Measurements from ENCODE around the gene LBHD1. TPM values are rescaled to one million over a fixed set of nuclear protein-coding genes. Genes with fewer than 3 reads are reported as not detected.
"Not testable (repeated sequence)": the region's sequence is repeated elsewhere in the genome, so short reads cannot be mapped to it uniquely, and the experiment has no call there.

LBHD1 gene
- total RNA-seq, 1 experiment from 2014 or later, result 10.4 TPM

DNA sequence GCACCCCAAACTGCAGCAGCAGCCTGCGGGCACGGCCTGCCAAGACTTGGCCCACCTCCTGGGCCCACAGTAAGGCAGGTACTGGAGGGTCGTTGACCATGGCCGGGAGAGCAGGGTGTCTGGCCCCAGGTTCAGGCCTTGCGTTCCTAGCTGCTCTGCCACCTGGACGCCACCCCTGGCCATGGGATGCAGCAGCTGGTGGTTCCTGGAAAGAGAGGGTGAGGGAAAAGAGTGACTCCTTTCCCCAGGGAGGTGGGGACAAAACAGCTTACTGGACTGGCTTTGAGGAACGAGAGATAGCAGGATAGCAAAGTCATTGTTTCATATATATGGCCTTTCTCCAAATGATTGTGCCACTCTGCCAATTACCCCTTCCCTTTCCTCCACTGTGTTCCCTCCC lies 33.3 kb upstream of the LBHD1 start:
- no peaks in the 10 kb centered on the region for H3K9me3 ChIP-seq (ENCODE audit: control insufficient read depth, low read depth, low read length)
- H3K79me1 ChIP-seq (ENCODE audit: insufficient read depth, low read depth, low read length, poor library complexity, severe bottlenecking), result no peaks in the 10 kb centered on the region
- Mint-ChIP-seq H3K36me3 (ENCODE audit: insufficient read depth in 1 of 3, low read depth in 3 of 3) (peaks cover 21 to 34% (median 23%) of the 10 kb centered on the region in 3 experiments), H3K4me3 (peak overlapping the region; percentile 79 to 91), H3K4me1 (peaks cover 35 to 39% of the 10 kb centered on the region in 2 experiments), H3K9me3 (no peaks in the 10 kb centered on the region; a peak in 1 of 5 replicates), H3K27me3 (ENCODE audit: low read depth) (no peaks in the 10 kb centered on the region), H3K27ac (peak overlapping the region; percentile 92 to 97 (median 93); a peak in 5 of 7 replicates)
- H4K20me1 ChIP-seq (ENCODE audit: control insufficient read depth, insufficient read depth, insufficient read length), result no peaks in the 10 kb centered on the region
- no peak overlapping the region for H2BK12ac ChIP-seq (ENCODE audit: insufficient read length, low read depth, low read length)
- no CpG with 5 or more reads among the region's 7 CpGs for WGBS (ENCODE audit: extremely low coverage, insufficient read length, low lambda C conversion rate)
- H4K8ac ChIP-seq (replicated peaks; ENCODE audit: insufficient read length, low read depth, low read length), result no peak overlapping the region
- H3T11ph ChIP-seq (ENCODE audit: low read length), result no peak overlapping the region
- no peak overlapping the region for H2BK120ac ChIP-seq (ENCODE audit: low read depth, low read length, poor library complexity, severe bottlenecking)
- no peak overlapping the region for H3K27ac ChIP-seq (ENCODE audit: insufficient read length, low read depth, low read length)
- no peaks in the 10 kb centered on the region; the same call in 1 of the 2 replicates for H3K79me2 ChIP-seq (ENCODE audit: insufficient read depth, low read length)
- H2AFZ ChIP-seq (ENCODE audit: low read length), result no peak overlapping the region
- H3K27me3 ChIP-seq (ENCODE audit: insufficient read depth, low read length), result no peaks in the 10 kb centered on the region
- no peak overlapping the region for H2BK20ac ChIP-seq (ENCODE audit: low read depth, low read length, poor library complexity, severe bottlenecking)
- TF ChIP-seq, protein P1, sequence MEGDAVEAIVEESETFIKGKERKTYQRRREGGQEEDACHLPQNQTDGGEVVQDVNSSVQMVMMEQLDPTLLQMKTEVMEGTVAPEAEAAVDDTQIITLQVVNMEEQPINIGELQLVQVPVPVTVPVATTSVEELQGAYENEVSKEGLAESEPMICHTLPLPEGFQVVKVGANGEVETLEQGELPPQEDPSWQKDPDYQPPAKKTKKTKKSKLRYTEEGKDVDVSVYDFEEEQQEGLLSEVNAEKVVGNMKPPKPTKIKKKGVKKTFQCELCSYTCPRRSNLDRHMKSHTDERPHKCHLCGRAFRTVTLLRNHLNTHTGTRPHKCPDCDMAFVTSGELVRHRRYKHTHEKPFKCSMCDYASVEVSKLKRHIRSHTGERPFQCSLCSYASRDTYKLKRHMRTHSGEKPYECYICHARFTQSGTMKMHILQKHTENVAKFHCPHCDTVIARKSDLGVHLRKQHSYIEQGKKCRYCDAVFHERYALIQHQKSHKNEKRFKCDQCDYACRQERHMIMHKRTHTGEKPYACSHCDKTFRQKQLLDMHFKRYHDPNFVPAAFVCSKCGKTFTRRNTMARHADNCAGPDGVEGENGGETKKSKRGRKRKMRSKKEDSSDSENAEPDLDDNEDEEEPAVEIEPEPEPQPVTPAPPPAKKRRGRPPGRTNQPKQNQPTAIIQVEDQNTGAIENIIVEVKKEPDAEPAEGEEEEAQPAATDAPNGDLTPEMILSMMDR (conservative IDR thresholded peaks at IDR 0.05), result 0 out of 3 replicates have a peak, but pooled peaks have one; percentile 11
- no peak overlapping the region for H4K5ac ChIP-seq (ENCODE audit: insufficient read length, low read depth, low read length)
- peak; percentile 41 for DNase-seq
- no peak overlapping the region for H2AK5ac ChIP-seq (ENCODE audit: insufficient read length, low read length)
- H4K91ac ChIP-seq (ENCODE audit: insufficient read length, low read depth, low read length), result no peak overlapping the region
- H3K18ac ChIP-seq (ENCODE audit: insufficient read length, low read depth, low read length), result no peak overlapping the region
- no peak overlapping the region for H3K4ac ChIP-seq (ENCODE audit: low read depth, low read length)
- H3K4me1 ChIP-seq (ENCODE audit: insufficient read depth, low read length), result peaks cover 2% of the 10 kb centered on the region; the same call in 1 of the 2 replicates
- H3K14ac ChIP-seq (ENCODE audit: insufficient read depth, low read length), result no peak overlapping the region
- H3K23me2 ChIP-seq (ENCODE audit: insufficient read length, low read depth, low read length, poor library complexity, severe bottlenecking), result peaks cover 28% of the 10 kb centered on the region
- H2BK15ac ChIP-seq (ENCODE audit: low read depth, low read length), result no peak overlapping the region
- H3K23ac ChIP-seq (ENCODE audit: insufficient read length, low read depth, low read length), result no peak overlapping the region
- peak overlapping the region; percentile 71 for H3K9ac ChIP-seq (ENCODE audit: extremely low read depth, insufficient read length, low read length)
- no peak overlapping the region for H3K56ac ChIP-seq (ENCODE audit: insufficient read length, low read depth, low read length)
- peak overlapping the region; percentile 82 for H3K4me2 ChIP-seq (ENCODE audit: insufficient read depth, insufficient read length, low read length)
- no peak overlapping the region for H2BK5ac ChIP-seq (ENCODE audit: insufficient read length, low read length)

DNA sequence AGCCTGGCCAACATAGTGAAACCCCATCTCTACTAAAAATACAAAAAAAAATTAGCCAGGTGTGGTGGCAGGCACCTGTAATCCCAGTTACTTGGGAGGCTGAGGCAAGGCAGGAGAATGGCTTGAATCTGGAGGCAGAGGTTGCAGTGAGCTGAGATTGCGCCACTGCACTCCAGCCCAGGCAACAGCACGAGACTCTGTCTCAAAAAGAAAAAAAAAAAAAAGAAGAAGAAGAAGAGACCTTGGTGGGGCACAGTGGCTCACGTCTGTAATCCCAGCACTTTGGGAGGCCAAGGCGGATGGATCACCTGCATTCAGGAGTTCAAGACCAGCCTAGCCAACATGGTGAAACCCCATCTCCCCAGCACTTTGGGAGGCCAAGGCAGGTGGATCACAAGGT lies 31.9 kb upstream of the LBHD1 start:
- not testable (repeated sequence) for H3K27me3 ChIP-seq (ENCODE audit: insufficient read depth, low read length); H3K27ac ChIP-seq (ENCODE audit: insufficient read length, low read depth, low read length); H4K91ac ChIP-seq (ENCODE audit: insufficient read length, low read depth, low read length); H2BK20ac ChIP-seq (ENCODE audit: low read depth, low read length, poor library complexity, severe bottlenecking); H4K8ac ChIP-seq (replicated peaks; ENCODE audit: insufficient read length, low read depth, low read length); H2BK120ac ChIP-seq (ENCODE audit: low read depth, low read length, poor library complexity, severe bottlenecking); H3K4me3 Mint-ChIP-seq; H3K18ac ChIP-seq (ENCODE audit: insufficient read length, low read depth, low read length); H3K23ac ChIP-seq (ENCODE audit: insufficient read length, low read depth, low read length); H3K14ac ChIP-seq (ENCODE audit: insufficient read depth, low read length); H3K9ac ChIP-seq (ENCODE audit: extremely low read depth, insufficient read length, low read length); H3K79me1 ChIP-seq (ENCODE audit: insufficient read depth, low read depth, low read length, poor library complexity, severe bottlenecking); H3T11ph ChIP-seq (ENCODE audit: low read length); H3K4me2 ChIP-seq (ENCODE audit: insufficient read depth, insufficient read length, low read length); H2BK15ac ChIP-seq (ENCODE audit: low read depth, low read length); H4K5ac ChIP-seq (ENCODE audit: insufficient read length, low read depth, low read length); H3K27ac Mint-ChIP-seq; H3K56ac ChIP-seq (ENCODE audit: insufficient read length, low read depth, low read length); H4K20me1 ChIP-seq (ENCODE audit: control insufficient read depth, insufficient read depth, insufficient read length); H2AK5ac ChIP-seq (ENCODE audit: insufficient read length, low read length); DNase-seq; H2BK12ac ChIP-seq (ENCODE audit: insufficient read length, low read depth, low read length); H3K4me1 ChIP-seq (ENCODE audit: insufficient read depth, low read length); H2BK5ac ChIP-seq (ENCODE audit: insufficient read length, low read length); H3K79me2 ChIP-seq (ENCODE audit: insufficient read depth, low read length); H3K4ac ChIP-seq (ENCODE audit: low read depth, low read length); H2AFZ ChIP-seq (ENCODE audit: low read length); H3K27me3 Mint-ChIP-seq (ENCODE audit: low read depth); H3K9me3 Mint-ChIP-seq; H3K9me3 ChIP-seq (ENCODE audit: control insufficient read depth, low read depth, low read length)
- Mint-ChIP-seq H3K36me3 (ENCODE audit: insufficient read depth in 1 of 3, low read depth in 3 of 3) (peaks cover 22 to 36% (median 23%) of the 10 kb centered on the region in 3 experiments), H3K4me1 (peaks cover 26 to 30% of the 10 kb centered on the region in 2 experiments)
- WGBS (ENCODE audit: extremely low coverage, insufficient read length, low lambda C conversion rate), result no CpG with 5 or more reads among the region's 4 CpGs
- peaks cover 14% of the 10 kb centered on the region for H3K23me2 ChIP-seq (ENCODE audit: insufficient read length, low read depth, low read length, poor library complexity, severe bottlenecking)

Data from H9 (cell line).